H1 (cell line): ENCODE measurements around the gene LITAF. TPM values are rescaled to one million over a fixed set of nuclear protein-coding genes. Genes with fewer than 3 reads are reported as not detected.
"Not testable (repeated sequence)": the region's sequence is repeated elsewhere in the genome, so short reads cannot be mapped to it uniquely, and the experiment has no call there.

Source experiments
- CTCF ChIA-PET: fragments of 300-600 bp; sonication (Branson Sonifier 250); formaldehyde crosslinking; loops from one replicate; lab custom pipeline; 2021; ENCODE audit not compliant: partially characterized antibody; lab: Charles Lee
- POLR2A ChIA-PET: fragments of 300-600 bp; sonication (Branson Sonifier 250); formaldehyde crosslinking; loops from one replicate; lab custom pipeline; 2021; ENCODE audit warnings: inconsistent platforms; ENCODE audit not compliant: partially characterized antibody; lab: Charles Lee
- DNase-seq, 2 experiments: peaks; one replicate each; pipeline versions ENCODE4 v3.0.0 to v3.0.0-alpha.2; 2010 to 2022; ENCODE audit warnings: low spot score in 2 of 2, low read depth in 1 of 2, mixed read lengths in 1 of 2
- FAIRE-seq: peaks from 2 replicates; lab custom pipeline; 2011; peaks lifted over from hg19 to GRCh38; lab: Jason Lieb, UNC
- H2AFZ ChIP-seq: 2 replicates; pipeline ENCODE4 v1.8.1; 2012; ENCODE audit warnings: low read length, inconsistent platforms
- H2AK5ac ChIP-seq: 2 replicates; pipeline ENCODE4 v1.6.1; 2013; ENCODE audit warnings: low read depth, low read length
- H2BK120ac ChIP-seq: replicated peaks from 2 replicates; pipeline ENCODE3; 2013; ENCODE audit warnings: low read depth, low read length, inconsistent platforms
- H2BK12ac ChIP-seq: 2 replicates; pipeline ENCODE4 v1.6.1; 2013; ENCODE audit warnings: low read depth, low read length
- H2BK15ac ChIP-seq: 2 replicates; pipeline ENCODE4 v1.6.1; 2013; ENCODE audit warnings: low read length
- H2BK20ac ChIP-seq: 2 replicates; pipeline ENCODE4 v1.6.1; 2013; ENCODE audit warnings: low read length
- H2BK5ac ChIP-seq: 2 replicates; pipeline ENCODE4 v1.6.1; 2013; ENCODE audit warnings: low read depth, low read length
- H3K14ac ChIP-seq: 2 replicates; pipeline ENCODE4 v1.6.1; 2013; ENCODE audit warnings: inconsistent platforms; ENCODE audit not compliant: insufficient read length
- H3K18ac ChIP-seq: 2 replicates; pipeline ENCODE4 v1.6.1; 2013; ENCODE audit warnings: low read length; ENCODE audit errors: extremely low read depth
- H3K23ac ChIP-seq: 2 replicates; pipeline ENCODE4 v1.6.1; 2013; ENCODE audit warnings: inconsistent platforms; ENCODE audit not compliant: insufficient read length
- H3K23me2 ChIP-seq: 2 replicates; pipeline ENCODE4 v1.6.1; 2013; ENCODE audit warnings: low read depth, low read length
- H3K27ac ChIP-seq: 2 replicates; pipeline ENCODE4 v1.6.1; 2011; ENCODE audit warnings: low read depth, low read length, inconsistent platforms
- H3K27me3 ChIP-seq, 4 experiments: replicated peaks in 1 of 4; 1 replicate in 1 of 4; 2 replicates in 3 of 4; pipeline versions ENCODE4 v1.6.1 to v1.8.1; 2011 to 2013; ENCODE audit warnings: low read length in 3 of 4, mild to moderate bottlenecking in 3 of 4, inconsistent platforms in 2 of 4, mixed read lengths in 2 of 4, moderate library complexity in 1 of 4; ENCODE audit not compliant: control insufficient read depth in 3 of 4, insufficient read depth in 3 of 4; ENCODE audit errors: extremely low read depth in 1 of 4
- H3K36me3 ChIP-seq, 4 experiments: 2 replicates each; pipeline versions ENCODE4 v1.6.1 to v1.8.1; 2011 to 2013; ENCODE audit warnings: mild to moderate bottlenecking in 4 of 4, low read length in 3 of 4, moderate library complexity in 2 of 4, control low read depth in 1 of 4, inconsistent platforms in 1 of 4; ENCODE audit not compliant: insufficient read depth in 4 of 4, control insufficient read depth in 2 of 4
- H3K4ac ChIP-seq: replicated peaks from 2 replicates; pipeline ENCODE3; 2013; ENCODE audit warnings: low read length, low read depth, mixed read lengths, inconsistent platforms; ENCODE audit not compliant: insufficient read length
- H3K4me1 ChIP-seq, 4 experiments: replicated peaks in 1 of 4; 1 replicate in 1 of 4; 2 replicates in 3 of 4; pipeline versions ENCODE4 v1.6.1 to v1.8.1; 2011 to 2013; ENCODE audit warnings: low read length in 3 of 4, inconsistent platforms in 2 of 4, mixed read lengths in 1 of 4; ENCODE audit not compliant: insufficient read depth in 4 of 4, control insufficient read depth in 3 of 4
- H3K4me2 ChIP-seq, 2 experiments: 2 replicates each; pipeline versions ENCODE4 v1.6.1 to v1.8.1; 2011 to 2013; ENCODE audit warnings: low read depth in 2 of 2, low read length in 2 of 2, control low read depth in 1 of 2, inconsistent platforms in 1 of 2, mild to moderate bottlenecking in 1 of 2; ENCODE audit not compliant: insufficient read depth in 1 of 2
- H3K4me3 ChIP-seq, 4 experiments: fragments of 200-600, 300-600 bp in 1 of 4; sonication (generic), shearing (Covaris generic), sonication (Bioruptor Twin) in 1 of 4; 2 replicates each; pipeline versions ENCODE4 v1.5.1 to v1.8.1; 2011 to 2016; ENCODE audit warnings: low read length in 4 of 4, low read depth in 3 of 4, control low read depth in 2 of 4, inconsistent platforms in 2 of 4, mild to moderate bottlenecking in 2 of 4, mixed read lengths in 1 of 4, moderate library complexity in 1 of 4; ENCODE audit not compliant: insufficient read depth in 2 of 4; ENCODE audit errors: extremely low read depth in 1 of 4
- H3K56ac ChIP-seq: replicated peaks from 2 replicates; pipeline ENCODE3; 2013; ENCODE audit warnings: low read depth, mild to moderate bottlenecking, mixed read lengths, low read length, inconsistent platforms; ENCODE audit not compliant: insufficient read length
- H3K79me1 ChIP-seq: 2 replicates; pipeline ENCODE4 v1.6.1; 2013; ENCODE audit warnings: low read depth, low read length, control low read depth
- H3K79me2 ChIP-seq, 2 experiments: 2 replicates each; pipeline versions ENCODE4 v1.6.1 to v1.8.1; 2012 to 2013; ENCODE audit warnings: low read length in 2 of 2, mild to moderate bottlenecking in 2 of 2, inconsistent platforms in 1 of 2; ENCODE audit not compliant: insufficient read depth in 2 of 2, control insufficient read depth in 1 of 2
- H3K9ac ChIP-seq, 4 experiments: replicated peaks in 1 of 4; 1 replicate in 1 of 4; 2 replicates in 3 of 4; pipeline versions ENCODE4 v1.6.1 to v1.8.1; 2011 to 2013; ENCODE audit warnings: low read depth in 3 of 4, low read length in 3 of 4, control low read depth in 2 of 4, mild to moderate bottlenecking in 2 of 4, moderate library complexity in 2 of 4, inconsistent platforms in 1 of 4; ENCODE audit errors: extremely low read depth in 1 of 4
- H3K9me3 ChIP-seq, 2 experiments: 2 replicates each; pipeline versions ENCODE4 v1.6.1 to v1.8.1; 2012 to 2013; ENCODE audit warnings: mild to moderate bottlenecking in 2 of 2, moderate library complexity in 2 of 2, control low read depth in 1 of 2, inconsistent platforms in 1 of 2, low read depth in 1 of 2, low read length in 1 of 2, mixed read lengths in 1 of 2; ENCODE audit not compliant: insufficient read depth in 2 of 2
- H4K20me1 ChIP-seq, 2 experiments: replicated peaks in 1 of 2; 2 replicates each; pipeline versions ENCODE3 to v1.8.1; 2011 to 2013; ENCODE audit warnings: inconsistent platforms in 2 of 2, low read length in 2 of 2, mild to moderate bottlenecking in 1 of 2; ENCODE audit not compliant: insufficient read depth in 2 of 2, control insufficient read depth in 1 of 2
- H4K5ac ChIP-seq: 2 replicates; pipeline ENCODE4 v1.6.1; 2013; ENCODE audit warnings: low read length, low read depth, mixed read lengths, inconsistent platforms; ENCODE audit not compliant: insufficient read length
- H4K8ac ChIP-seq: 2 replicates; pipeline ENCODE4 v1.8.0; 2013; ENCODE audit warnings: mild to moderate bottlenecking, moderate library complexity, low read length, inconsistent platforms; ENCODE audit not compliant: insufficient read depth; ENCODE audit errors: extremely low read depth
- H4K91ac ChIP-seq: replicated peaks from 2 replicates; pipeline ENCODE3; 2013; ENCODE audit warnings: low read length, mixed read lengths, inconsistent platforms; ENCODE audit not compliant: insufficient read length
- WGBS, 2 experiments: shearing (Covaris generic) in 1 of 2; methylation state at CpG; one replicate each; pipeline versions ENCODE4 v1.1.6 to v1.1.7; 2013 to 2015; ENCODE audit warnings: low lambda C conversion rate in 2 of 2, mixed read lengths in 2 of 2, inconsistent platforms in 1 of 2, low coverage in 1 of 2, missing lambda C conversion rate in 1 of 2; ENCODE audit not compliant: insufficient replicate concordance in 2 of 2, insufficient coverage in 1 of 2, insufficient read length in 1 of 2; ENCODE audit errors: extremely low coverage in 1 of 2, missing lambda C conversion rate in 1 of 2; 5-methylcytosine and 5-hydroxymethylcytosine counted together
- polyA plus RNA-seq, 7 experiments: library from polyadenylated mRNA; depleted of rRNA in 3 of 7; stranded (reverse) in 5 of 7; unstranded in 2 of 7; fragments of >200 nt in 5 of 7; fragments of 200-250 nt in 2 of 7; gene quantifications; 1 replicate in 5 of 7; 2 replicates in 1 of 7; 4 replicates in 1 of 7; pipeline versions ENCODE4 v1.2.1 to v1.2.3, GENCODE V29; 2011 to 2013; ENCODE audit warnings: missing spikeins in 2 of 7, mixed read lengths in 2 of 7
- total RNA-seq: library from RNA; stranded (reverse); fragmentation: NEBNext Ultra II Directional; extraction: Animal tissue kit (Norgen Biotek cat#: 25700); gene quantifications from 2 replicates; pipeline ENCODE4 v1.2.1, GENCODE V29; 2021

The LITAF gene
- total and polyA plus RNA-seq, 2 of the 8 experiments (the other 6 are each of a cell fraction or from before 2014, with no cell fraction given): 165 to 205 TPM

DNA sequence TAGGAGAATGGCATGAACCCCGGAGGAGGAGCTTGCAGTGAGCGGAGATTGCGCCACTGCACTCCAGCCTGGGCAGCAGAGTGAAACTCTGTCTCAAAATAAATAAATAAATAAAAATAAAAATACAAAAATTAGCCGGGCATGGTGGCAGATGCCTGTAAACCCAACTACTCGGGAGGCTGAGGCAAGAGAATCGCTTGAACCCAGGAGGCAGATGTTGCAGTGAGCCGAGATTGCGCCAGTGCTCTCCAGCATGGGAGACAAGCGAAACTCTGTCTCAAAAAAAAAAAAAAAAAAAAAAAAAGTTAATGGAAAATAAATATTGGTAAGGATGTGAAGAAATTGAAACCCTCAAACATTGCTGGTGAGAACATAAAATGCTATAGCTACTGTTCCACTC is 6.4 kb upstream of the LITAF start:
- H3K79me1 ChIP-seq, CTCF ChIA-PET: not testable (repeated sequence)

DNA sequence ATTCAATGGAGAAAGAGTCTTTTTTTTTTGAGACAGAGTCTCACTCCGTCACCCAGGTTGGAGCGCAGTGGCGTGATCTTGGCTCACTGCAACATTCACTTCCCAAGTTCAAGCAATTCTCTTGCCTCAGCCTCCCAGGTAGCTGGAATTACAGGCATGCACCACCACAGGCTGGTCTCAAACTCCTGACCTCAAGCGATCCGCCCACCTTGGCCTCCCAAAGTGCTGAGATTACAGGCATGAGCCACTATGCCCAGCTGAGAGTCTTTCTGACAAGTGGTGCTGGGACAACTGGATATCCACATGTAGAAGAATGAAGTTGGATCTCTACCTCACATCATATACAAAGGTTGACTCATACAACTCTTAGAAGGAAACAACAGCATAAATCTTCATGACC is 4.9 kb upstream of the LITAF start:
- H2BK120ac ChIP-seq, POLR2A ChIA-PET, FAIRE-seq, H2BK12ac ChIP-seq, H2BK5ac ChIP-seq, H2AFZ ChIP-seq, H3K18ac ChIP-seq, H3K79me2 ChIP-seq, H3K27ac ChIP-seq, H4K8ac ChIP-seq, H3K56ac ChIP-seq, H3K23me2 ChIP-seq, DNase-seq, H3K9ac ChIP-seq, H3K4ac ChIP-seq, H3K9me3 ChIP-seq, H3K14ac ChIP-seq, H4K91ac ChIP-seq, H3K23ac ChIP-seq, H3K4me3 ChIP-seq, CTCF ChIA-PET, H3K79me1 ChIP-seq, H4K5ac ChIP-seq, H3K27me3 ChIP-seq, H2AK5ac ChIP-seq, H2BK15ac ChIP-seq, H3K36me3 ChIP-seq, H3K4me2 ChIP-seq, H2BK20ac ChIP-seq, H4K20me1 ChIP-seq: not testable (repeated sequence)
- H3K4me1 ChIP-seq: peaks cover 5 to 17% (median 11%) of the 10 kb centered on the region in 4 experiments
- WGBS, 2 experiments: 91% methylated on average over 5 of the region's 5 CpGs; no CpG with 5 or more reads in 1 of the 2 experiments

More for the DNA sequence above, 6.4 kb upstream of the LITAF start:
- H2BK5ac ChIP-seq, H3K4me2 ChIP-seq, H3K23ac ChIP-seq, H3K27me3 ChIP-seq, H3K14ac ChIP-seq, H3K9me3 ChIP-seq, H2BK120ac ChIP-seq, H3K56ac ChIP-seq, H4K91ac ChIP-seq, POLR2A ChIA-PET, H3K79me2 ChIP-seq, H3K23me2 ChIP-seq, H2AFZ ChIP-seq, H3K9ac ChIP-seq, H4K8ac ChIP-seq, H3K36me3 ChIP-seq, H4K20me1 ChIP-seq, H4K5ac ChIP-seq, H3K4ac ChIP-seq, H2AK5ac ChIP-seq, H3K27ac ChIP-seq, H2BK15ac ChIP-seq, DNase-seq, FAIRE-seq, H3K4me3 ChIP-seq, H3K18ac ChIP-seq, H2BK20ac ChIP-seq, H2BK12ac ChIP-seq: not testable (repeated sequence)
- peaks cover 11 to 20% (median 14%) of the 10 kb centered on the region in 4 experiments for H3K4me1 ChIP-seq
- 93% methylated on average over 8 of the region's 9 CpGs; no CpG with 5 or more reads in 1 of the 2 experiments for WGBS, 2 experiments
